Sigmoid colon (tissue), 7 donors: Measurements from ENCODE around the gene CLTB. TPM values are rescaled to one million over a fixed set of nuclear protein-coding genes. Genes with fewer than 3 reads are reported as not detected.

Experiments used
- DNase-seq: peaks from one replicate; pipeline ENCODE4 v3.0.0-alpha.2; 2019
- H3K27ac ChIP-seq, 4 donors: fragments of 200-600 bp; sonication (generic); one replicate each; pipeline ENCODE4 v1.5.1; 2016 to 2019; ENCODE audit warnings: mild to moderate bottlenecking in 1 of 4
- H3K27me3 ChIP-seq, 3 donors: fragments of 200-600 bp; sonication (generic); one replicate each; pipeline ENCODE4 v1.5.1; 2019; ENCODE audit warnings: mild to moderate bottlenecking in 1 of 3
- H3K36me3 ChIP-seq, 4 donors: fragments of 200-600 bp; sonication (generic); one replicate each; pipeline ENCODE4 v1.5.1; 2016 to 2019
- H3K4me1 ChIP-seq, 4 donors: fragments of 200-600 bp; sonication (generic); one replicate each; pipeline ENCODE4 v1.5.1; 2017 to 2019
- H3K4me3 ChIP-seq, 4 donors: fragments of 200-600 bp; sonication (generic); one replicate each; pipeline ENCODE4 v1.5.1; 2017 to 2019; ENCODE audit warnings: mild to moderate bottlenecking in 2 of 4, moderate library complexity in 1 of 4
- H3K9me3 ChIP-seq, 4 donors: fragments of 200-600 bp in 3 of 4; sonication (generic) in 3 of 4; one replicate each; pipeline versions ENCODE4 v1.5.1 to v1.6.1; 2013 to 2019
- CTCF ChIP-seq, 4 experiments: fragments of 450-650 bp in 3 of 4; fragments of 200-600 bp in 1 of 4; IDR thresholded peaks; one replicate each; pipeline ENCODE4 v1.5.1; 2016 to 2019; ENCODE audit warnings: antibody characterized with exemption in 4 of 4, mild to moderate bottlenecking in 3 of 4, moderate library complexity in 2 of 4
- EP300 ChIP-seq, 4 donors: sonication (generic); formaldehyde crosslinking; IDR thresholded peaks; one replicate each; pipeline ENCODE4 v1.6.1; 2017; ENCODE audit warnings: antibody characterized with exemption in 4 of 4
- POLR2A ChIP-seq, 2 donors: fragments of 450-650 bp; IDR thresholded peaks; one replicate each; pipeline ENCODE4 v1.6.1; 2016; ENCODE audit warnings: antibody characterized with exemption in 2 of 2, mild to moderate bottlenecking in 2 of 2, moderate library complexity in 2 of 2
- POLR2AphosphoS5 ChIP-seq, 4 donors: sonication (generic); formaldehyde crosslinking; IDR thresholded peaks; one replicate each; pipeline ENCODE4 v1.6.1; 2017; ENCODE audit warnings: antibody characterized with exemption in 4 of 4
- WGBS, 2 donors: extraction: QIAGEN DNeasy Blood & Tissue Kit; methylation state at CpG; one replicate each; pipeline ENCODE4 v1.1.7; 2013; 5-methylcytosine and 5-hydroxymethylcytosine counted together
- intact Hi-C: fragments of 100-400 bp; cut with DNase I; formaldehyde crosslinking; loops from one replicate; pipeline ENCODE4 v1.15.1; 2023
- polyA plus RNA-seq, 3 donors: library from polyadenylated mRNA; stranded (reverse); fragments of 200-250 nt; gene quantifications; one replicate each; pipeline ENCODE4 v1.2.3, GENCODE V29; 2013
- total RNA-seq, 4 donors: library from RNA; depleted of rRNA; stranded (reverse); fragments of >200 nt; gene quantifications; one replicate each; pipeline ENCODE4 v1.1.0, GENCODE V29; 2016
- donor health status: healthy with polysubstance abuse.
- donor health status: Bipolar disorder and iron deficiency.
- donor health status: healthy.

CLTB gene
- total and polyA plus RNA-seq, 7 donors: 129 to 403 (median 163) TPM

- no peak overlapping the region for H3K4me3 ChIP-seq
- no peaks in the 10 kb centered on the region for H3K4me1 ChIP-seq
- TF ChIP-seq POLR2AphosphoS5 (IDR thresholded peaks at IDR 0.05) (no peak), POLR2A (IDR thresholded peaks at IDR 0.05) (no peak), CTCF (IDR thresholded peaks at IDR 0.05) (no peak), EP300 (IDR thresholded peaks at IDR 0.05) (no peak)
- H3K27me3 ChIP-seq: peaks cover 0 to 13% (median 3%) of the 10 kb centered on the region in 3 donors
- no peak for DNase-seq
- H3K9me3 ChIP-seq: no peaks in the 10 kb centered on the region
- H3K36me3 ChIP-seq: no peaks in the 10 kb centered on the region
- intact Hi-C loops: no loop called here
- 75 to 87% methylated on average over 10 of the region's 10 CpGs for WGBS, 2 donors
- H3K27ac ChIP-seq: no peak overlapping the region
Observed at GRCh38 chr5:176440927-176441706, 24.8 kb upstream of the CLTB start.

GRCh38 chr5:176438959-176439757 is 22.8 kb upstream of the CLTB start:
- peaks cover 0 to 13% (median 3%) of the 10 kb centered on the region in 3 donors for H3K27me3 ChIP-seq
- intact Hi-C loops: no loop called here
- H3K4me1 ChIP-seq: no peaks in the 10 kb centered on the region
- TF ChIP-seq CTCF (IDR thresholded peaks at IDR 0.05): no peak
- TF ChIP-seq POLR2AphosphoS5 (IDR thresholded peaks at IDR 0.05): no peak
- TF ChIP-seq EP300 (IDR thresholded peaks at IDR 0.05): no peak
- TF ChIP-seq POLR2A (IDR thresholded peaks at IDR 0.05): no peak
- no peak overlapping the region for H3K27ac ChIP-seq
- H3K9me3 ChIP-seq: no peaks in the 10 kb centered on the region
- H3K36me3 ChIP-seq: no peaks in the 10 kb centered on the region
- DNase-seq: no peak
- no peak overlapping the region for H3K4me3 ChIP-seq
- WGBS, 2 donors: 85 to 87% methylated on average over 12 of the region's 12 CpGs

GRCh38 chr5:176436656-176437055 is 20.3 kb upstream of the CLTB start:
- H3K4me1 ChIP-seq: no peaks in the 10 kb centered on the region
- H3K36me3 ChIP-seq: no peaks in the 10 kb centered on the region
- H3K9me3 ChIP-seq: no peaks in the 10 kb centered on the region
- intact Hi-C loops: no loop called here
- TF ChIP-seq POLR2A (IDR thresholded peaks at IDR 0.05) (no peak), POLR2AphosphoS5 (IDR thresholded peaks at IDR 0.05) (no peak), CTCF (IDR thresholded peaks at IDR 0.05) (no peak), EP300 (IDR thresholded peaks at IDR 0.05) (no peak)
- H3K27ac ChIP-seq: no peak overlapping the region
- 31 to 47% methylated on average over 5 of the region's 5 CpGs for WGBS, 2 donors
- H3K4me3 ChIP-seq: no peak overlapping the region
- DNase-seq: no peak
- peaks cover 0 to 13% (median 3%) of the 10 kb centered on the region in 3 donors for H3K27me3 ChIP-seq

- WGBS, 2 donors: 95 to 97% methylated on average over 4 to 5 of the region's 5 CpGs
- H3K4me1 ChIP-seq: no peaks in the 10 kb centered on the region
Observed at GRCh38 chr5:176432707-176433106, 16.4 kb upstream of the CLTB start.

More at GRCh38 chr5:176432707-176433106, 16.4 kb upstream of the CLTB start:
- intact Hi-C loops: no loop called here
- H3K4me3 ChIP-seq: no peak overlapping the region
- TF ChIP-seq CTCF (IDR thresholded peaks at IDR 0.05) (no peak), POLR2AphosphoS5 (IDR thresholded peaks at IDR 0.05) (no peak), POLR2A (IDR thresholded peaks at IDR 0.05) (no peak), EP300 (IDR thresholded peaks at IDR 0.05) (no peak)
- H3K9me3 ChIP-seq: no peaks in the 10 kb centered on the region
- DNase-seq: no peak
- no peak overlapping the region for H3K27ac ChIP-seq
- no peaks in the 10 kb centered on the region for H3K27me3 ChIP-seq
- H3K36me3 ChIP-seq: no peaks in the 10 kb centered on the region
